Activated T-cell treated with anti-CD3 and anti-CD28 coated beads for 4 hours (primary cell): ENCODE data around the gene TLX3.
A peak's percentile ranks its signal among the peaks of the same experiment; 100 is the strongest.
"Not testable (repeated sequence)": the region's sequence is repeated elsewhere in the genome, so short reads cannot be mapped to it uniquely, and the experiment has no call there.

Experiments
- DNase-seq: peaks from one replicate; pipeline ENCODE4 v3.0.0-alpha.2; 2020

The TLX3 gene

GRCh38 chr5:171330021-171330420, 21.0 kb downstream of the TLX3 start:
- DNase-seq, result no peak

- DNase-seq, result no peak
Observed at GRCh38 chr5:171335616-171336015, 26.6 kb downstream of the TLX3 start.

DNA sequence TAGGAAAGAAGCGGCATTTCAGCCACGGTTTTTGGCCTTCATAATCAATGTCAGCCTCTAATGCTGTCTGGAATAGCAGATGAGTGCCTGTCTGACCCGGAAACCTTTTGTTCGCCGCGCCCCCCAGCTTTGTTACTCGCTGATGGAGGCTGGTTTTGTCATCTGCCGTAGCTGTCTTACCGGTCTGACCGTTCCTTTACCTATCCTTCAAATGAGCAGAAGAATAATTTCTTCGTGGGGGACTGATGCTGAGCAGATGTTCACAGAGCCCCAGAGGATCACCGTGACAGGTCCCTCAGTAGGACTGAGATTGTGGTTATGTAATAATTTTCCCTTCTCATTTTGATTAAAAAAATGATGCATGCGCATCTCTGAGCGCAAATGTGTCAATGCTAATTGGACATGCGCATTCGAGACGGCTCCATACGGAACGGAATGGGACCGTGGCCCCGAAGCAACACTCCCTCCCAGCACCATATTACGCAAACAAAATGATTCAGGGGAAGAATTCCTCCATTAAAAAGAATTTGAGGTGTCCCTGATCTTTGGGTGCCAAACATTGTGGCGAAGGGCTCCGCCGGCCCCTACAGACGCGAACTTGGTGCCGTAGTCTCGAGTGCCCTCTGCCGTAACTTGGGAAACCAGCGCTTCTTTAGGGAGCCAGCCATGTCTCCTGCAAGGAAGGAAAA, 27.6 kb downstream of the TLX3 start:
- DNase-seq, result no peak

GRCh38 chr5:171337210-171337569, 28.1 kb downstream of the TLX3 start:
- no peak for DNase-seq

DNA sequence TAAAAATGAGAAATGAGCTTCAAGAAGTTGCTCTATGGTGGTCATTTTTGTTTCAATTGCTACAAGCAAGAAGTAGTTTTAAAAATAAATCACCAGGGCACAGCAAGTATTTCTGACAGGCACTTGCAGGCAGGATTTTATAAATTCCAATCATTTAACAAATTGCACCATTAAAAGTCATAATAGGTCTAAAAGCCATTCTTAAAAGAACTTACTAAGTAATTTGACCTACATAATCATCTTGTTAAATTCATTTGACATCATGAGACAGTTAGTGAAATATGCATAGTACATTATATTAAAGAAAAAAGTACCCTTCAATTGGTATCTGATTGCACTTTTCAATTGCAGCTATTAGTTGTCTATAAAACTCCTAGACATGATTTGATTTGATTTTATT, 31.0 kb downstream of the TLX3 start:
- no peak for DNase-seq

DNA sequence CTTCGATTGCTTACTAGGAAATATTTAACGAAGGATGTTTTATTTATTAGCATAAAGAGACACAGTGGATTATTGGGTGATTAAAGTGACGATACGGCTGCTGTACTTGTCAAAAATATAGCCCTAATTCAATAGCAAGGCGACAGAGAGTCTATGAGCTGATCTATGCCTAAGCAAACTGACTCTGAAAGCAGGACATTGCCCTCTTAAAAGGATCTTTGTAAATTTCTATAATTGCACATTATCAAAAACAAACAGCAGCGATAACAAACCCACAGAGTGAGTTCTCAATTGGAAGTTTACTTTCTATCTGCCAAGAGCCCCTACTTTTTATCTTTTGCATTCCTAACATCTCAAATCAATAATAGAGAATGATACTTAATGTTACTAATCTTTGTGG, 31.4 kb downstream of the TLX3 start:
- DNase-seq, result no peak

DNA sequence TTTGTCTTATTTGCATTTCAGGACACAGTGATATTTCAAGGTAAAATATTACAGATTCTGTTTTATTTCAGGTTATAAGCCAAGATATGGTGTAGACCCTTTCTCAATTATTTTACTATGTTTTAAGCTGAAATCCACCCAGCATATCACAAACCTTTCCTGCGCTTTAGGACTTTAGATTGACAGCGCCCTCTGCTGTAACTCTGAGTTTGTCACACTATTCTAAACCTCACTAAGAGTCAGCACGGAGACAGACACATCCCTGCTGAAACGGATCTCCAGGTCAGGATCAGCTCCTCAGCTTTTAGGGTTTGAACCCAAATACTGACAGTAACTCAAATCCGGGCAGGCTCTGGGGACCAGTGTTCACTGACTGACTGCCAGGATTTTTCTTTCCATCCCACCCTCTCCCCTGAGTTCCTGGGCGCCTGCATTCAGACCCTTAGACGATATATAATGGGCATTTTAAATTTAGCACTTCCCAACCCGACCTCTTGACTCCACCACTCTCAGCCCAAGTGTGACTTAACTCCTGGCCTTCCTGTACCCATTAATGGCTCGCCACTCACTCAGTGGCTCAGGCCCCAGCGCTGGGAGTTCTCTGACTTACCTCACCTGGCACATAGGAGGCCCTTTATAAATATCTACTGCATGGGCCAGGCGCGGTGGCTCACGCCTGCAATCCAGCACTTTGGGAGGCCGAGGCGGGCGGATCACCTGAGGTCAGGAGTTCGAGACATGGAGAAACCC, 33.5 kb downstream of the TLX3 start:
- DNase-seq, result peak; percentile 5

- DNase-seq, result no peak
Observed at GRCh38 chr5:171344936-171345608, 36.0 kb downstream of the TLX3 start.

- DNase-seq, result no peak
Observed at GRCh38 chr5:171351536-171352073, 42.6 kb downstream of the TLX3 start.

DNA sequence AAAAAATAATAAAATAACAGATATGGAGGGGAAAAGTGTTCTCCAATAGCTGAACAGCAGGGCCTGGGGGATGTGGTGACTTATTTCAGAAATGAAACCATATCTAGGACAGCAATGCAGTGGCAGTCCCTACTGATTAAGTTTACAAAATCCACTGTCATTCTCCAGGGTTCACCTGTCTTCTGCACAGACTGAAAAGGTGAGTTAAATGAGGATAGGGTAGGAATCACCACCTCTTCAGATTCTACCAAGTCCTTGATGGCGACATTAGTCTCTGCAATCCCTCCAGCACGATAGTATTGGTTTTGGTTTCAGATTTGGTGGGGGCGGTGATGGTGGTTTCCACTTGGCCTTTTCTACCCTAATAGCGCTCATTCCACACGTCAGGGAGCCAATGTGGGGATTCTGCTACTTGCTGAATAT, 46.3 kb downstream of the TLX3 start:
- DNase-seq, result no peak

DNA sequence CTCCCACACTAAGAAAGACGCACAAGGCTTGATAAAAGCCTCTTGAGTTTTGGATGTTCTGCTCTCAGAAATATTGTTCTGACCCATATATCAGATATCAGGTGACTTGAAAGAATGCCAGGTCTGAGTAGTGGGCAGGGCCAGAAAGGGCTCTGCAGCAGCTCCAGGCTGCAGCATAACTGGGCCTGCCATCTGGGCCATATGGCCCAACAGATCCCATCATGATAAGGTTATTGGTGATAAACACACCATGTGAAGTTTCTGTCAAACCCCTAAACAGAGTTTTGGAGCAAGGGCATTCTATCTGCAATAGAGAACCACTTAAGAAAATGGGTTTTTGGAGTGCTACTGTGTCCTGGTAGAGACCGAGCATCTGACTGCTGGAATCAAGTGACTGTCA, 48.8 kb downstream of the TLX3 start:
- DNase-seq, result no peak

- not testable (repeated sequence) for DNase-seq
Observed at GRCh38 chr5:171361151-171361550, 52.1 kb downstream of the TLX3 start.
